Measurements from ENCODE around the gene BDH1. TPM values are rescaled to one million over a fixed set of nuclear protein-coding genes. Genes with fewer than 3 reads are reported as not detected.

BDH1 gene
- total and polyA plus RNA-seq, 2 of the 13 experiments (the other 11 are each of a cell fraction or from before 2014, with no cell fraction given): 21.2 to 71.9 TPM

DNA sequence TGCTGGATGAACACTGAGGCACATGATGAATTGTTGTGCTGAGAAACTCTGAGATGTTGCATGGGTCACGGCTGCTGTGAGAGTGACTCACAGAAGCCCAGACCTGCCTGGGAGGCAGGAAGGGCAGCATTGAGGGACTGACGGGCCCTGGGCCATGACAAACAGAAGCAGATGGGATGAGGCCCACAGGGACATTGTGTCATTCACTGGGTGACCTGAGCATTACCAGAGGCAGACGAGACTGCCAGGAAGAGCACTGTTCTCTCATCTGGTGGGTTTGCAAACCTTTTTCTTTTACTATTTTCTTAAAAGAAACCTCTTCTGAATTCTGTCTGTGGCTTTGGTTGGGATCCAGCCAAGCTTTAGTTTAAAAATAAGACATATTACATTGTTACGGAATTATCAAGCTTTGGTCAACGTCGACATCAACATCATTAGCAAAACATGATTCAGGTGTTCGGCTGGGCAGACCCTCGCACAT, 67.8 kb downstream of the BDH1 start (continued):
- TF ChIP-seq PAF1 (CRISPR knock-in tag; IDR thresholded peaks at IDR 0.05): no peak
- TF ChIP-seq ZMYM2 (CRISPR knock-in tag; IDR thresholded peaks at IDR 0.05): no peak
- TF ChIP-seq HCFC1 (IDR thresholded peaks at IDR 0.05; ENCODE audit: low read depth, low read length): no peak
- TF ChIP-seq POGZ (CRISPR knock-in tag; IDR thresholded peaks at IDR 0.05): no peak
- no peak for TF ChIP-seq KDM3A (CRISPR knock-in tag; IDR thresholded peaks at IDR 0.05; ENCODE audit: low read depth)
- TF ChIP-seq ZMAT3 (CRISPR knock-in tag; conservative IDR thresholded peaks at IDR 0.05): no peak
- TF ChIP-seq MIXL1 (CRISPR knock-in tag; IDR thresholded peaks at IDR 0.05): no peak
- no peak for TF ChIP-seq ZNF552 (CRISPR knock-in tag; IDR thresholded peaks at IDR 0.05; ENCODE audit: borderline replicate concordance)
- TF ChIP-seq PRDM10 (CRISPR knock-in tag; IDR thresholded peaks at IDR 0.05; ENCODE audit: low read depth): no peak
- TF ChIP-seq BCL3 (CRISPR knock-in tag; IDR thresholded peaks at IDR 0.05): no peak
- TF ChIP-seq ZNF234 (CRISPR knock-in tag; conservative IDR thresholded peaks at IDR 0.05): no peak
- peak; percentile 34; the same call in 1 of the 2 replicates for TF ChIP-seq ZFY (CRISPR knock-in tag; IDR thresholded peaks at IDR 0.05)
- TF ChIP-seq ZNF75D (CRISPR knock-in tag; IDR thresholded peaks at IDR 0.05; ENCODE audit: borderline replicate concordance): no peak
- TF ChIP-seq ZNF33B (CRISPR knock-in tag; IDR thresholded peaks at IDR 0.05): no peak
- no peak for TF ChIP-seq SMAD3 (CRISPR knock-in tag; IDR thresholded peaks at IDR 0.05)
- no peak for TF ChIP-seq HOXD1 (CRISPR knock-in tag; IDR thresholded peaks at IDR 0.05)
- no peak for TF ChIP-seq ATF7-NPFF (CRISPR knock-in tag; IDR thresholded peaks at IDR 0.05; ENCODE audit: low read depth)
- TF ChIP-seq, protein P1, sequence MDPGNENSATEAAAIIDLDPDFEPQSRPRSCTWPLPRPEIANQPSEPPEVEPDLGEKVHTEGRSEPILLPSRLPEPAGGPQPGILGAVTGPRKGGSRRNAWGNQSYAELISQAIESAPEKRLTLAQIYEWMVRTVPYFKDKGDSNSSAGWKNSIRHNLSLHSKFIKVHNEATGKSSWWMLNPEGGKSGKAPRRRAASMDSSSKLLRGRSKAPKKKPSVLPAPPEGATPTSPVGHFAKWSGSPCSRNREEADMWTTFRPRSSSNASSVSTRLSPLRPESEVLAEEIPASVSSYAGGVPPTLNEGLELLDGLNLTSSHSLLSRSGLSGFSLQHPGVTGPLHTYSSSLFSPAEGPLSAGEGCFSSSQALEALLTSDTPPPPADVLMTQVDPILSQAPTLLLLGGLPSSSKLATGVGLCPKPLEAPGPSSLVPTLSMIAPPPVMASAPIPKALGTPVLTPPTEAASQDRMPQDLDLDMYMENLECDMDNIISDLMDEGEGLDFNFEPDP (CRISPR knock-in tag; conservative IDR thresholded peaks at IDR 0.05): no peak
- no peak for TF ChIP-seq GZF1 (CRISPR knock-in tag; IDR thresholded peaks at IDR 0.05)
- TF ChIP-seq ZNF564 (CRISPR knock-in tag; IDR thresholded peaks at IDR 0.05): no peak
- TF ChIP-seq SMYD3 (CRISPR knock-in tag; IDR thresholded peaks at IDR 0.05): no peak
- no peak for TF ChIP-seq SIN3B (IDR thresholded peaks at IDR 0.05; ENCODE audit: low read length)
- TF ChIP-seq KMT2A (CRISPR knock-in tag; IDR thresholded peaks at IDR 0.05): no peak
- TF ChIP-seq ZEB1 (IDR thresholded peaks at IDR 0.05; ENCODE audit: insufficient replicate concordance, low read depth): no peak
- no peak for TF ChIP-seq NFE2L1 (CRISPR knock-in tag; IDR thresholded peaks at IDR 0.05; ENCODE audit: borderline replicate concordance)
